HEK293 (cell line): ENCODE data around the gene TEX38.

Experiments
- KLF7 ChIP-seq: fragments of 450-650 bp; formaldehyde crosslinking; IDR thresholded peaks from 2 replicates; pipeline ENCODE4 v1.5.1; 2016; ENCODE audit warnings: missing biosample characterization, missing genetic modification characterization, borderline replicate concordance
- MYNN ChIP-seq: fragments of 450-650 bp; formaldehyde crosslinking; IDR thresholded peaks from 2 replicates; pipeline ENCODE4 v1.5.1; 2016; ENCODE audit warnings: missing biosample characterization, missing genetic modification characterization, borderline replicate concordance
- SP3 ChIP-seq: fragments of 450-650 bp; formaldehyde crosslinking; IDR thresholded peaks from 2 replicates; pipeline ENCODE4 v1.5.1; 2016; ENCODE audit warnings: missing biosample characterization, missing genetic modification characterization
- WT1 ChIP-seq: fragments of 450-650 bp; formaldehyde crosslinking; IDR thresholded peaks from 2 replicates; pipeline ENCODE4 v1.5.1; 2016; ENCODE audit warnings: missing biosample characterization, missing genetic modification characterization
- YY2 ChIP-seq: fragments of 450-650 bp; formaldehyde crosslinking; IDR thresholded peaks from 2 replicates; pipeline ENCODE4 v1.5.1; 2016; ENCODE audit warnings: missing biosample characterization, missing genetic modification characterization
- ZFHX2 ChIP-seq: fragments of 450-650 bp; formaldehyde crosslinking; conservative IDR thresholded peaks from 2 replicates; pipeline ENCODE4 v1.5.1; 2016; ENCODE audit warnings: missing biosample characterization, missing genetic modification characterization
- ZNF132 ChIP-seq: fragments of 450-650 bp; formaldehyde crosslinking; IDR thresholded peaks from 2 replicates; pipeline ENCODE4 v1.5.1; 2017; ENCODE audit warnings: missing biosample characterization, missing genetic modification characterization, borderline replicate concordance
- ZNF138 ChIP-seq: fragments of 450-650 bp; formaldehyde crosslinking; IDR thresholded peaks from 2 replicates; pipeline ENCODE4 v1.5.1; 2016; ENCODE audit warnings: missing biosample characterization, missing genetic modification characterization, borderline replicate concordance
- ZNF169 ChIP-seq: fragments of 450-650 bp; formaldehyde crosslinking; IDR thresholded peaks from 2 replicates; pipeline ENCODE4 v1.5.1; 2016; ENCODE audit warnings: missing biosample characterization, missing genetic modification characterization
- ZNF248 ChIP-seq: fragments of 450-650 bp; formaldehyde crosslinking; IDR thresholded peaks from 2 replicates; pipeline ENCODE4 v1.5.1; 2017; ENCODE audit warnings: missing biosample characterization, missing genetic modification characterization
- ZNF404 ChIP-seq: fragments of 450-650 bp; formaldehyde crosslinking; IDR thresholded peaks from 2 replicates; pipeline ENCODE4 v1.5.1; 2017; ENCODE audit warnings: missing biosample characterization, missing genetic modification characterization
- ZNF629 ChIP-seq: fragments of 450-650 bp; formaldehyde crosslinking; IDR thresholded peaks from 2 replicates; pipeline ENCODE4 v1.5.1; 2017; ENCODE audit warnings: missing biosample characterization, missing genetic modification characterization
- ZNF747 ChIP-seq: fragments of 450-650 bp; formaldehyde crosslinking; IDR thresholded peaks from 2 replicates; pipeline ENCODE4 v1.5.1; 2016; ENCODE audit warnings: missing biosample characterization, missing genetic modification characterization
- ZSCAN23 ChIP-seq: fragments of 450-650 bp; formaldehyde crosslinking; IDR thresholded peaks from 2 replicates; pipeline ENCODE4 v1.5.1; 2016; ENCODE audit warnings: missing biosample characterization, missing genetic modification characterization
- TF ChIP-seq, protein P1 (sequence below): fragments of 450-650 bp; formaldehyde crosslinking; IDR thresholded peaks from 2 replicates; pipeline ENCODE4 v1.5.1; 2017; ENCODE audit warnings: missing biosample characterization, missing genetic modification characterization
- TF ChIP-seq, protein P2 (sequence below): fragments of 450-650 bp; formaldehyde crosslinking; IDR thresholded peaks from 2 replicates; pipeline ENCODE4 v1.5.1; 2017; ENCODE audit warnings: missing biosample characterization, mild to moderate bottlenecking, missing genetic modification characterization, moderate library complexity
- TF ChIP-seq, protein P3 (sequence below): fragments of 450-650 bp; formaldehyde crosslinking; IDR thresholded peaks from 2 replicates; pipeline ENCODE4 v1.5.1; 2016; ENCODE audit warnings: missing biosample characterization, missing genetic modification characterization
- TF ChIP-seq, protein P4 (sequence below): fragments of 450-650 bp; formaldehyde crosslinking; IDR thresholded peaks from 2 replicates; pipeline ENCODE4 v1.5.1; 2017; ENCODE audit warnings: missing biosample characterization, missing genetic modification characterization
- TF ChIP-seq, protein P5 (sequence below): fragments of 450-650 bp; formaldehyde crosslinking; IDR thresholded peaks from 2 replicates; pipeline ENCODE4 v1.5.1; 2016; ENCODE audit warnings: missing biosample characterization, missing genetic modification characterization
- TF ChIP-seq, protein P6 (sequence below): fragments of 450-650 bp; formaldehyde crosslinking; IDR thresholded peaks from 2 replicates; pipeline ENCODE4 v1.5.1; 2016; ENCODE audit warnings: missing biosample characterization, missing genetic modification characterization
- TF ChIP-seq, protein P7 (sequence below): fragments of 450-650 bp; formaldehyde crosslinking; IDR thresholded peaks from 2 replicates; pipeline ENCODE4 v1.5.1; 2016; ENCODE audit warnings: missing biosample characterization, missing genetic modification characterization
- TF ChIP-seq, protein P8 (sequence below): fragments of 450-650 bp; formaldehyde crosslinking; IDR thresholded peaks from 2 replicates; pipeline ENCODE4 v1.5.1; 2016; ENCODE audit warnings: missing biosample characterization, missing genetic modification characterization

The TEX38 gene

DNA sequence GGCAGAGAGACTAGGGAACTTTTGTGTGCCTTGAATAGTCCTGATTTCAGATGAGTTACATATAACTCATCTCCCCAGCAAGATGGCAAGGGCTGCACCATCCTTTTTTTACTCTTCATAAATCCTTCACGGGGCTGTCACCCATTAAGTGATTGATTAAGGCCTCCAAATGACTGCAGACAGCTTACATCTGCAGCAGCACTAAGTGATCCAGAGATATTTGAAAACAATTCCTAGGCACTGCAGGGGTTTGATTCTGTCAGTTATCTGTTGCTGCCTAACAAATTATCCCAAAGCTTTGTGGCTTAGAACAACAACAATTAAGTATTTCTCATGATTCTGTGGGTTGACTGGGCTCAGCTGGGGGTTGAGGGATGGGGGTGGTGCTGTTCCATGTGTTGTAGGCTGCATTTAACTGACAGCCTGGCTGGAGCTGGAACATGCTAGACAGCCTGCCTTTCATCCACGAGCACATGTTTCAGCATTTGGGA lies 19.3 kb downstream of the TEX38 start (continued):
- TF ChIP-seq, protein P1, sequence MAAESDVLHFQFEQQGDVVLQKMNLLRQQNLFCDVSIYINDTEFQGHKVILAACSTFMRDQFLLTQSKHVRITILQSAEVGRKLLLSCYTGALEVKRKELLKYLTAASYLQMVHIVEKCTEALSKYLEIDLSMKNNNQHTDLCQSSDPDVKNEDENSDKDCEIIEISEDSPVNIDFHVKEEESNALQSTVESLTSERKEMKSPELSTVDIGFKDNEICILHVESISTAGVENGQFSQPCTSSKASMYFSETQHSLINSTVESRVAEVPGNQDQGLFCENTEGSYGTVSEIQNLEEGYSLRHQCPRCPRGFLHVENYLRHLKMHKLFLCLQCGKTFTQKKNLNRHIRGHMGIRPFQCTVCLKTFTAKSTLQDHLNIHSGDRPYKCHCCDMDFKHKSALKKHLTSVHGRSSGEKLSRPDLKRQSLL (tag by site-specific recombination), result no peak
- TF ChIP-seq ZNF169, result no peak
- 0 out of 2 replicates have a peak, but pooled peaks have one; percentile 49 for TF ChIP-seq ZSCAN23 (tag by site-specific recombination)
- TF ChIP-seq ZNF747 (tag by site-specific recombination), result no peak
- TF ChIP-seq, protein P2, sequence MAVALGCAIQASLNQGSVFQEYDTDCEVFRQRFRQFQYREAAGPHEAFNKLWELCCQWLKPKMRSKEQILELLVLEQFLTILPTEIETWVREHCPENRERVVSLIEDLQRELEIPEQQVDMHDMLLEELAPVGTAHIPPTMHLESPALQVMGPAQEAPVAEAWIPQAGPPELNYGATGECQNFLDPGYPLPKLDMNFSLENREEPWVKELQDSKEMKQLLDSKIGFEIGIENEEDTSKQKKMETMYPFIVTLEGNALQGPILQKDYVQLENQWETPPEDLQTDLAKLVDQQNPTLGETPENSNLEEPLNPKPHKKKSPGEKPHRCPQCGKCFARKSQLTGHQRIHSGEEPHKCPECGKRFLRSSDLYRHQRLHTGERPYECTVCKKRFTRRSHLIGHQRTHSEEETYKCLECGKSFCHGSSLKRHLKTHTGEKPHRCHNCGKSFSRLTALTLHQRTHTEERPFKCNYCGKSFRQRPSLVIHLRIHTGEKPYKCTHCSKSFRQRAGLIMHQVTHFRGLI, result peak; percentile 29; the same call in 1 of the 2 replicates
- TF ChIP-seq, protein P3, sequence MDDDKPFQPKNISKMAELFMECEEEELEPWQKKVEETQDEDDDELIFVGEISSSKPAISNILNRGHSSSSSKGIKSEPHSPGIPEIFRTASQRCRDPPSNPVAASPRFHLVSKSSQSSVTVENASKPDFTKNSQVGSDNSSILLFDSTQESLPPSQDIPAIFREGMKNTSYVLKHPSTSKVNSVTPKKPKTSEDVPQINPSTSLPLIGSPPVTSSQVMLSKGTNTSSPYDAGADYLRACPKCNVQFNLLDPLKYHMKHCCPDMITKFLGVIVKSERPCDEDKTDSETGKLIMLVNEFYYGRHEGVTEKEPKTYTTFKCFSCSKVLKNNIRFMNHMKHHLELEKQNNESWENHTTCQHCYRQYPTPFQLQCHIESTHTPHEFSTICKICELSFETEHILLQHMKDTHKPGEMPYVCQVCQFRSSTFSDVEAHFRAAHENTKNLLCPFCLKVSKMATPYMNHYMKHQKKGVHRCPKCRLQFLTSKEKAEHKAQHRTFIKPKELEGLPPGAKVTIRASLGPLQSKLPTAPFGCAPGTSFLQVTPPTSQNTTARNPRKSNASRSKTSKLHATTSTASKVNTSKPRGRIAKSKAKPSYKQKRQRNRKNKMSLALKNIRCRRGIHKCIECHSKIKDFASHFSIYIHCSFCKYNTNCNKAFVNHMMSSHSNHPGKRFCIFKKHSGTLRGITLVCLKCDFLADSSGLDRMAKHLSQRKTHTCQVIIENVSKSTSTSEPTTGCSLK, result no peak
- TF ChIP-seq ZNF132 (tag by site-specific recombination), result no peak
- TF ChIP-seq ZNF248 (tag by site-specific recombination), result no peak
- TF ChIP-seq, protein P4, sequence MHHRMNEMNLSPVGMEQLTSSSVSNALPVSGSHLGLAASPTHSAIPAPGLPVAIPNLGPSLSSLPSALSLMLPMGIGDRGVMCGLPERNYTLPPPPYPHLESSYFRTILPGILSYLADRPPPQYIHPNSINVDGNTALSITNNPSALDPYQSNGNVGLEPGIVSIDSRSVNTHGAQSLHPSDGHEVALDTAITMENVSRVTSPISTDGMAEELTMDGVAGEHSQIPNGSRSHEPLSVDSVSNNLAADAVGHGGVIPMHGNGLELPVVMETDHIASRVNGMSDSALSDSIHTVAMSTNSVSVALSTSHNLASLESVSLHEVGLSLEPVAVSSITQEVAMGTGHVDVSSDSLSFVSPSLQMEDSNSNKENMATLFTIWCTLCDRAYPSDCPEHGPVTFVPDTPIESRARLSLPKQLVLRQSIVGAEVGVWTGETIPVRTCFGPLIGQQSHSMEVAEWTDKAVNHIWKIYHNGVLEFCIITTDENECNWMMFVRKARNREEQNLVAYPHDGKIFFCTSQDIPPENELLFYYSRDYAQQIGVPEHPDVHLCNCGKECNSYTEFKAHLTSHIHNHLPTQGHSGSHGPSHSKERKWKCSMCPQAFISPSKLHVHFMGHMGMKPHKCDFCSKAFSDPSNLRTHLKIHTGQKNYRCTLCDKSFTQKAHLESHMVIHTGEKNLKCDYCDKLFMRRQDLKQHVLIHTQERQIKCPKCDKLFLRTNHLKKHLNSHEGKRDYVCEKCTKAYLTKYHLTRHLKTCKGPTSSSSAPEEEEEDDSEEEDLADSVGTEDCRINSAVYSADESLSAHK (tag by site-specific recombination), result peak; percentile 79
- TF ChIP-seq, protein P5, sequence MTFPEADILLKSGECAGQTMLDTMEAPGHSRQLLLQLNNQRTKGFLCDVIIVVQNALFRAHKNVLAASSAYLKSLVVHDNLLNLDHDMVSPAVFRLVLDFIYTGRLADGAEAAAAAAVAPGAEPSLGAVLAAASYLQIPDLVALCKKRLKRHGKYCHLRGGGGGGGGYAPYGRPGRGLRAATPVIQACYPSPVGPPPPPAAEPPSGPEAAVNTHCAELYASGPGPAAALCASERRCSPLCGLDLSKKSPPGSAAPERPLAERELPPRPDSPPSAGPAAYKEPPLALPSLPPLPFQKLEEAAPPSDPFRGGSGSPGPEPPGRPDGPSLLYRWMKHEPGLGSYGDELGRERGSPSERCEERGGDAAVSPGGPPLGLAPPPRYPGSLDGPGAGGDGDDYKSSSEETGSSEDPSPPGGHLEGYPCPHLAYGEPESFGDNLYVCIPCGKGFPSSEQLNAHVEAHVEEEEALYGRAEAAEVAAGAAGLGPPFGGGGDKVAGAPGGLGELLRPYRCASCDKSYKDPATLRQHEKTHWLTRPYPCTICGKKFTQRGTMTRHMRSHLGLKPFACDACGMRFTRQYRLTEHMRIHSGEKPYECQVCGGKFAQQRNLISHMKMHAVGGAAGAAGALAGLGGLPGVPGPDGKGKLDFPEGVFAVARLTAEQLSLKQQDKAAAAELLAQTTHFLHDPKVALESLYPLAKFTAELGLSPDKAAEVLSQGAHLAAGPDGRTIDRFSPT, result no peak
- TF ChIP-seq ZNF138 (tag by site-specific recombination), result no peak
- TF ChIP-seq, protein P6, sequence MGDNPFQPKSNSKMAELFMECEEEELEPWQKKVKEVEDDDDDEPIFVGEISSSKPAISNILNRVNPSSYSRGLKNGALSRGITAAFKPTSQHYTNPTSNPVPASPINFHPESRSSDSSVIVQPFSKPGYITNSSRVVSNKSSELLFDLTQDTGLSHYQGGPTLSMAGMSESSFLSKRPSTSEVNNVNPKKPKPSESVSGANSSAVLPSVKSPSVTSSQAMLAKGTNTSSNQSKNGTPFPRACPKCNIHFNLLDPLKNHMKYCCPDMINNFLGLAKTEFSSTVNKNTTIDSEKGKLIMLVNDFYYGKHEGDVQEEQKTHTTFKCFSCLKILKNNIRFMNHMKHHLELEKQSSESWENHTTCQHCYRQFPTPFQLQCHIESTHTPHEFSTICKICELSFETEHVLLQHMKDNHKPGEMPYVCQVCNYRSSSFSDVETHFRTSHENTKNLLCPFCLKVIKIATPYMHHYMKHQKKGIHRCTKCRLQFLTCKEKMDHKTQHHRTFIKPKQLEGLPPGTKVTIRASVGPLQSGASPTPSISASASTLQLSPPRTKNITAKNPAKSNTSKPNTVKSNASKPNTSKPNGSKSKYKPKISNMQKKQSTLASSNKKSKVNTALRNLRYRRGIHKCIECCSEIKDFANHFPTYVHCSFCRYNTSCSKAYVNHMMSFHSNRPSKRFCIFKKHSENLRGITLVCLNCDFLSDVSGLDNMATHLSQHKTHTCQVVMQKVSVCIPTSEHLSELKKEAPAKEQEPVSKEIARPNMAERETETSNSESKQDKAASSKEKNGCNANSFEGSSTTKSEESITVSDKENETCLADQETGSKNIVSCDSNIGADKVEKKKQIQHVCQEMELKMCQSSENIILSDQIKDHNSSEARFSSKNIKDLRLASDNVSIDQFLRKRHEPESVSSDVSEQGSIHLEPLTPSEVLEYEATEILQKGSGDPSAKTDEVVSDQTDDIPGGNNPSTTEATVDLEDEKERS (tag by site-specific recombination), result no peak
- TF ChIP-seq, protein P7, sequence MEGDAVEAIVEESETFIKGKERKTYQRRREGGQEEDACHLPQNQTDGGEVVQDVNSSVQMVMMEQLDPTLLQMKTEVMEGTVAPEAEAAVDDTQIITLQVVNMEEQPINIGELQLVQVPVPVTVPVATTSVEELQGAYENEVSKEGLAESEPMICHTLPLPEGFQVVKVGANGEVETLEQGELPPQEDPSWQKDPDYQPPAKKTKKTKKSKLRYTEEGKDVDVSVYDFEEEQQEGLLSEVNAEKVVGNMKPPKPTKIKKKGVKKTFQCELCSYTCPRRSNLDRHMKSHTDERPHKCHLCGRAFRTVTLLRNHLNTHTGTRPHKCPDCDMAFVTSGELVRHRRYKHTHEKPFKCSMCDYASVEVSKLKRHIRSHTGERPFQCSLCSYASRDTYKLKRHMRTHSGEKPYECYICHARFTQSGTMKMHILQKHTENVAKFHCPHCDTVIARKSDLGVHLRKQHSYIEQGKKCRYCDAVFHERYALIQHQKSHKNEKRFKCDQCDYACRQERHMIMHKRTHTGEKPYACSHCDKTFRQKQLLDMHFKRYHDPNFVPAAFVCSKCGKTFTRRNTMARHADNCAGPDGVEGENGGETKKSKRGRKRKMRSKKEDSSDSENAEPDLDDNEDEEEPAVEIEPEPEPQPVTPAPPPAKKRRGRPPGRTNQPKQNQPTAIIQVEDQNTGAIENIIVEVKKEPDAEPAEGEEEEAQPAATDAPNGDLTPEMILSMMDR (tag by site-specific recombination), result no peak
- no peak for TF ChIP-seq ZNF404
- TF ChIP-seq, protein P8, sequence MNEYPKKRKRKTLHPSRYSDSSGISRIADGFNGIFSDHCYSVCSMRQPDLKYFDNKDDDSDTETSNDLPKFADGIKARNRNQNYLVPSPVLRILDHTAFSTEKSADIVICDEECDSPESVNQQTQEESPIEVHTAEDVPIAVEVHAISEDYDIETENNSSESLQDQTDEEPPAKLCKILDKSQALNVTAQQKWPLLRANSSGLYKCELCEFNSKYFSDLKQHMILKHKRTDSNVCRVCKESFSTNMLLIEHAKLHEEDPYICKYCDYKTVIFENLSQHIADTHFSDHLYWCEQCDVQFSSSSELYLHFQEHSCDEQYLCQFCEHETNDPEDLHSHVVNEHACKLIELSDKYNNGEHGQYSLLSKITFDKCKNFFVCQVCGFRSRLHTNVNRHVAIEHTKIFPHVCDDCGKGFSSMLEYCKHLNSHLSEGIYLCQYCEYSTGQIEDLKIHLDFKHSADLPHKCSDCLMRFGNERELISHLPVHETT, result 0 out of 2 replicates have a peak, but pooled peaks have one; percentile 27
- TF ChIP-seq WT1 (tag by site-specific recombination), result peak; percentile 39
- no peak for TF ChIP-seq YY2 (tag by site-specific recombination)
- peak; percentile 60 for TF ChIP-seq ZNF629
- TF ChIP-seq ZFHX2 (tag by site-specific recombination), result peak; percentile 74
- TF ChIP-seq KLF7 (tag by site-specific recombination), result peak; percentile 61; the same call in 1 of the 2 replicates
- TF ChIP-seq MYNN (tag by site-specific recombination), result no peak
- TF ChIP-seq SP3 (tag by site-specific recombination), result no peak
